Measurements from ENCODE around the gene ZNF236.

ZNF236 gene

DNA sequence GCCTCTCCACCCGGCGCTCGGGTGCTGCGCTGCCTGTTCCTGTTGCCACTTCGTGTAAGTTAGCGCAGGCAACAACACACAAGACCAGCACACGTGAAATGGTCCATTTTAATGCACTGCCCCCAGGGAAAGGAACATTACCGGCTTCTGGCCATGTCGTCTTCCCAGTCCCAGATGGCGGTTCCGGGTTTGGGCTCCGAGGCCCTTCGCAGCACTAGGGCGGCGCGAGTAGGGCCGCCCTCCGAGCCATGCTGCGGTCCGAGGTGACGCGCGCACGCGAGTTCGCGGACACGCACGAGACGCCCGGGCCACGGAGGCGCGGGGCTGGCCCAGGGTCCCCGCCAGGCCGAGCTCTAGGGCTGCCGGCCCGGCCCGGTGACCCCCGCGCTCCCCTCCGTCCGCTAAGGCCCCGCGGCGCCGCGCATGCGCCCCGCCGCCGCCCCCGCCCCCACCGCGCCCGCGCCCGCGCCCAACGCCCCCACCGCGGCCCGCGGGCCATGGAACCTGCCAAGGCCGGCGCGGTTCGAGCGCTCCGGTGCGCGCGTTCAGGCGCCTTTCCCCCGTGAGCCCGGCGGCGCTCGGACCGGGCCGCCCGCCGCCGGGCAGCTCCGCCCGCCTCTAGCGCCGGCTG, 367 bp upstream of the ZNF236 start:
- H3K4me3 ChIP-seq (ENCODE audit: low read depth, low read length): peak overlapping the region; percentile 88
- TF ChIP-seq, protein P1, sequence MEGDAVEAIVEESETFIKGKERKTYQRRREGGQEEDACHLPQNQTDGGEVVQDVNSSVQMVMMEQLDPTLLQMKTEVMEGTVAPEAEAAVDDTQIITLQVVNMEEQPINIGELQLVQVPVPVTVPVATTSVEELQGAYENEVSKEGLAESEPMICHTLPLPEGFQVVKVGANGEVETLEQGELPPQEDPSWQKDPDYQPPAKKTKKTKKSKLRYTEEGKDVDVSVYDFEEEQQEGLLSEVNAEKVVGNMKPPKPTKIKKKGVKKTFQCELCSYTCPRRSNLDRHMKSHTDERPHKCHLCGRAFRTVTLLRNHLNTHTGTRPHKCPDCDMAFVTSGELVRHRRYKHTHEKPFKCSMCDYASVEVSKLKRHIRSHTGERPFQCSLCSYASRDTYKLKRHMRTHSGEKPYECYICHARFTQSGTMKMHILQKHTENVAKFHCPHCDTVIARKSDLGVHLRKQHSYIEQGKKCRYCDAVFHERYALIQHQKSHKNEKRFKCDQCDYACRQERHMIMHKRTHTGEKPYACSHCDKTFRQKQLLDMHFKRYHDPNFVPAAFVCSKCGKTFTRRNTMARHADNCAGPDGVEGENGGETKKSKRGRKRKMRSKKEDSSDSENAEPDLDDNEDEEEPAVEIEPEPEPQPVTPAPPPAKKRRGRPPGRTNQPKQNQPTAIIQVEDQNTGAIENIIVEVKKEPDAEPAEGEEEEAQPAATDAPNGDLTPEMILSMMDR (IDR thresholded peaks at IDR 0.05; ENCODE audit: low read depth, low read length, missing control alignments): no peak
- DNase-seq (ENCODE audit: low read depth): no peak

GRCh38 chr18:76823161-76823538, 793 bp downstream of the ZNF236 start:
- no peak for DNase-seq (ENCODE audit: low read depth)
- TF ChIP-seq, protein P1 (IDR thresholded peaks at IDR 0.05; ENCODE audit: low read depth, low read length, missing control alignments): no peak
- peak overlapping the region; percentile 73 for H3K4me3 ChIP-seq (ENCODE audit: low read depth, low read length)

- peak overlapping the region; percentile 73 for H3K4me3 ChIP-seq (ENCODE audit: low read depth, low read length)
- TF ChIP-seq, protein P1 (IDR thresholded peaks at IDR 0.05; ENCODE audit: low read depth, low read length, missing control alignments): peak; percentile 33
- no peak for DNase-seq (ENCODE audit: low read depth)
These were observed 1.2 kb downstream of the ZNF236 start for GRCh38 chr18:76823587-76824011.

DNA sequence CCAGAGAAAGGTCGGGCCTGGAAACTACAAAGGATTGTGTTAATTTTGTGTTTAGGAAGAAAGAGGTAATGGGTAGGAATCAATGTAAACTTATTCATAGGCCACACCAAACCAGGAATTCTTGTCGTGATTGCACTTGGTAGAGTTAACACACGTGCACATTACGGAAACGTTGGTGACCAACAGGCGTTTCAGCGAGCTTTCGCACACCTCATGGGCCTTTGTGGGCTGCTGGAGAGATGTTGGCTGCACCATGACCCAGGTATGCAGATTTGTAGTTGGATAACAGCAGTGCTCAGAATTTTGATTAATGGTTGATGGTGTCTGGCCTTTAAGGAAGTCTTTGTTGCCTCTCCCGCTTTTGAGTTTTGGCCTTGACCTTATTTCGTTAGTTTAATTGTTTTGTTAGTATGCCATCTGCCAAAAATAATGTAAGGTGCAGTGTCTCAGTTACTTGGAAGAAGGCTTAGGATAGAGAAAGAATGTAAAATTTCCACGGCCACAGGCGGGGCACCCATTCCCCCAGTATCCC, 1.9 kb downstream of the ZNF236 start:
- TF ChIP-seq, protein P1 (IDR thresholded peaks at IDR 0.05; ENCODE audit: low read depth, low read length, missing control alignments): no peak
- DNase-seq (ENCODE audit: low read depth): no peak
- H3K4me3 ChIP-seq (ENCODE audit: low read depth, low read length): peak overlapping the region; percentile 73

DNA sequence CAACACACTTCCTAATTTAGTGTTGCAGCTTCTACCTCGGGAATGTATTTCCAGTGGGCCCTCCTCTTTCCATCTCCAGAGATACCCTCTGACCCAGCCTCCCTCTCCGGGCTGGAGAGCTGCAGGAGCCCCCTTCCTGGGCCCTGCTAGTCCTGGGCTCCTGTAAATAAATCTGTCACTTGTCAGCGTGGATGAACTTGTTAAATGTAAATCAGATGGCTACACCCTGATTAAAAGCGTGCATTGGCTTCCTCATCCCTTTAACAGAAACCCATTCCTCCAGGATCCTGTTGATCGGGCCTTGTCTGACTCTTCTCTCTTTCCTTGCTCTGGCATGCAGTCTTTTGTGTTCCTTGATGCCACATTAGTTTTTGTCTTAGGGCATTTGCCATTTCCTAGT, 2.4 kb downstream of the ZNF236 start:
- TF ChIP-seq, protein P1 (IDR thresholded peaks at IDR 0.05; ENCODE audit: low read depth, low read length, missing control alignments): no peak
- H3K4me3 ChIP-seq (ENCODE audit: low read depth, low read length): no peak overlapping the region
- no peak for DNase-seq (ENCODE audit: low read depth)

- no peak overlapping the region for H3K4me3 ChIP-seq (ENCODE audit: low read depth, low read length)
- no peak for DNase-seq (ENCODE audit: low read depth)
- TF ChIP-seq, protein P1 (IDR thresholded peaks at IDR 0.05; ENCODE audit: low read depth, low read length, missing control alignments): no peak
These were observed 5.1 kb downstream of the ZNF236 start for GRCh38 chr18:76827205-76828200.

Measured in GM12864 (cell line).